PC-3 (cell line): ENCODE measurements around the gene LRP1B.

ENCODE experiments used
- CTCF ChIP-seq: fragments of 300-600 bp; sonication (generic); conservative IDR thresholded peaks from 2 replicates; pipeline ENCODE4 v1.5.1; 2017; ENCODE audit warnings: antibody characterized with exemption, low read depth, mild to moderate bottlenecking, low read length
- EZH2 ChIP-seq: fragments of 300-600 bp; sonication (generic); IDR thresholded peaks from one replicate; pipeline ENCODE4 v1.6.1; 2017; ENCODE audit warnings: antibody characterized with exemption, mild to moderate bottlenecking, low read length; ENCODE audit not compliant: unreplicated experiment
- EZH2phosphoT487 ChIP-seq: fragments of 300-600 bp; sonication (generic); IDR thresholded peaks from 2 replicates; pipeline ENCODE4 v1.6.1; 2018; ENCODE audit warnings: mild to moderate bottlenecking, antibody characterized with exemption, low read length, borderline replicate concordance

GRCh38 chr2:140457483-140457882, 1673.3 kb downstream of the LRP1B start:
- TF ChIP-seq CTCF (no peak), EZH2phosphoT487 (no peak), EZH2 (no peak)
